GM12873 (cell line): ENCODE results near the gene BACE2.

ENCODE experiments used
- CTCF ChIP-seq: IDR thresholded peaks from 2 replicates; pipeline ENCODE4 v1.5.1; 2012; ENCODE audit warnings: low read depth, mild to moderate bottlenecking, moderate library complexity, low read length, control low read depth; ENCODE audit not compliant: insufficient read depth; ENCODE audit errors: missing control alignments

The BACE2 gene

GRCh38 chr21:41317458-41317857 is 149.5 kb downstream of the BACE2 start:
- no peak for TF ChIP-seq CTCF

- TF ChIP-seq CTCF = no peak
Measured at GRCh38 chr21:41318218-41318617, 150.3 kb downstream of the BACE2 start.

GRCh38 chr21:41319273-41319672 is 151.3 kb downstream of the BACE2 start:
- TF ChIP-seq CTCF = no peak

GRCh38 chr21:41321211-41321907 is 153.4 kb downstream of the BACE2 start:
- no peak for TF ChIP-seq CTCF

- no peak for TF ChIP-seq CTCF
Measured at GRCh38 chr21:41321908-41322495, 154.0 kb downstream of the BACE2 start.

- no peak for TF ChIP-seq CTCF
Measured at GRCh38 chr21:41322496-41323382, 154.8 kb downstream of the BACE2 start.

GRCh38 chr21:41325138-41325912 is 157.4 kb downstream of the BACE2 start:
- TF ChIP-seq CTCF = no peak
